Brain microvascular endothelial cell (primary cell): ENCODE results near the gene APBA1.

Experiments used
- DNase-seq: peaks from one replicate; pipeline ENCODE4 v3.0.0-alpha.2; 2020
- H3K27ac ChIP-seq: fragments of 250-450 bp; sonication (Bioruptor Pico); 2 replicates; pipeline ENCODE4 v1.5.1; 2020; ENCODE audit warnings: mild to moderate bottlenecking, moderate library complexity
- H3K27me3 ChIP-seq: fragments of 250-450 bp; sonication (Bioruptor Pico); replicated peaks from 2 replicates; pipeline ENCODE4 v1.5.1; 2020; ENCODE audit warnings: mild to moderate bottlenecking
- H3K36me3 ChIP-seq: fragments of 250-450 bp; sonication (Bioruptor Pico); replicated peaks from 2 replicates; pipeline ENCODE4 v1.5.1; 2020; ENCODE audit warnings: mild to moderate bottlenecking
- H3K4me3 ChIP-seq: 2 replicates; pipeline ENCODE4 v1.5.1; 2011; ENCODE audit warnings: low read depth, mild to moderate bottlenecking, control low read depth, low read length, moderate library complexity
- in situ Hi-C: cut with HindIII; loops from 2 replicates; pipeline ENCODE4 v1.10.0; 2017; ENCODE audit warnings: low sequenced_read_pairs, low pct_ligation_motif_present
- TF ChIP-seq, protein P1 (sequence below): IDR thresholded peaks from 2 replicates; pipeline ENCODE4 v1.5.1; 2011; ENCODE audit warnings: low read depth, mild to moderate bottlenecking, moderate library complexity, low read length, control low read depth, inconsistent platforms; ENCODE audit errors: missing control alignments

Gene APBA1

GRCh38 chr9:69455311-69455710 lies 216.9 kb downstream of the APBA1 start:
- no peak overlapping the region for H3K27ac ChIP-seq
- no peak overlapping the region for H3K4me3 ChIP-seq
- in situ Hi-C loops, result no loop called here
- no peaks in the 10 kb centered on the region for H3K36me3 ChIP-seq
- TF ChIP-seq, protein P1, sequence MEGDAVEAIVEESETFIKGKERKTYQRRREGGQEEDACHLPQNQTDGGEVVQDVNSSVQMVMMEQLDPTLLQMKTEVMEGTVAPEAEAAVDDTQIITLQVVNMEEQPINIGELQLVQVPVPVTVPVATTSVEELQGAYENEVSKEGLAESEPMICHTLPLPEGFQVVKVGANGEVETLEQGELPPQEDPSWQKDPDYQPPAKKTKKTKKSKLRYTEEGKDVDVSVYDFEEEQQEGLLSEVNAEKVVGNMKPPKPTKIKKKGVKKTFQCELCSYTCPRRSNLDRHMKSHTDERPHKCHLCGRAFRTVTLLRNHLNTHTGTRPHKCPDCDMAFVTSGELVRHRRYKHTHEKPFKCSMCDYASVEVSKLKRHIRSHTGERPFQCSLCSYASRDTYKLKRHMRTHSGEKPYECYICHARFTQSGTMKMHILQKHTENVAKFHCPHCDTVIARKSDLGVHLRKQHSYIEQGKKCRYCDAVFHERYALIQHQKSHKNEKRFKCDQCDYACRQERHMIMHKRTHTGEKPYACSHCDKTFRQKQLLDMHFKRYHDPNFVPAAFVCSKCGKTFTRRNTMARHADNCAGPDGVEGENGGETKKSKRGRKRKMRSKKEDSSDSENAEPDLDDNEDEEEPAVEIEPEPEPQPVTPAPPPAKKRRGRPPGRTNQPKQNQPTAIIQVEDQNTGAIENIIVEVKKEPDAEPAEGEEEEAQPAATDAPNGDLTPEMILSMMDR, result no peak
- DNase-seq, result no peak
- no peaks in the 10 kb centered on the region for H3K27me3 ChIP-seq

- Histone ChIP-seq H3K4me3 (no peak overlapping the region), H3K36me3 (no peaks in the 10 kb centered on the region), H3K27me3 (no peaks in the 10 kb centered on the region), H3K27ac (no peak overlapping the region)
- DNase-seq, result no peak
- in situ Hi-C loops, result no loop called here
- TF ChIP-seq, protein P1, result no peak
Observed at GRCh38 chr9:69454321-69454720, 217.8 kb downstream of the APBA1 start.

- TF ChIP-seq, protein P1, result no peak
- no peak overlapping the region for H3K4me3 ChIP-seq
- in situ Hi-C loops, result no loop called here
- no peaks in the 10 kb centered on the region for H3K27me3 ChIP-seq
- no peak for DNase-seq
- no peaks in the 10 kb centered on the region for H3K36me3 ChIP-seq
- no peak overlapping the region for H3K27ac ChIP-seq
Observed at GRCh38 chr9:69453746-69454145, 218.4 kb downstream of the APBA1 start.

DNA sequence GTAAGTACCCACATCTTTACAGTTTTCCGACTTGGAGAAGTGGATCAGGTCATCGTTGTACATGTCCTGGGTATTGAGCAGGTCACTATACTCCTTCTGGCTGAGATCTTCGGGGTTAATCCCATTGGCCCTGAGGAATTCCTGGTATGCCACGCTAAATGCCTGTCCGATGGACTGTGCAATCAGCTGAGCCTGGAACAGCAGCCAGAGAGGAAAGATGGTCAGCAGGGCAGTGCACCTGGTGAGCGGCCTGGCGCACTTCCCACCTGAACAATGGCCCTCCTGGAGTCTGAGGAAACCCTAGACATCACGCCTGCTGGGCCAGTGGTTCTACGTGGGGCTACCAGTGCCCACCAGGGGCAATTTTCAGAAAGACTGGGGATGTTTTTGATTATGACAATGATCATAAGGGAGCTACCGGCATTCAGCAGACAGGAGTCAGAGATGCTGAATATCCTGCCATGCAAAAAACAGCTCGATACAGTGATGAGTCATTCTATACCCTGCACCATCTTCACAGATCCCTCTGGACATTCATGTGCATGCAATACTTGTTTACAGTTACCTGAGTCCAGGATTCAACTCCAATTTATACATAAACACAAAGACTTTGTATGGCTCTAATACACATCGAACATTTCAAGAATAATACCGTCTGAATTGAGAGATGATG lies 219.9 kb downstream of the APBA1 start:
- H3K27ac ChIP-seq, result no peak overlapping the region
- no peaks in the 10 kb centered on the region for H3K27me3 ChIP-seq
- in situ Hi-C loops, result no loop called here
- H3K4me3 ChIP-seq, result no peak overlapping the region
- H3K36me3 ChIP-seq, result no peaks in the 10 kb centered on the region
- TF ChIP-seq, protein P1, result no peak
- no peak for DNase-seq

GRCh38 chr9:69446496-69446895 lies 225.7 kb downstream of the APBA1 start:
- Histone ChIP-seq H3K27me3 (no peaks in the 10 kb centered on the region), H3K27ac (no peak overlapping the region), H3K36me3 (no peaks in the 10 kb centered on the region), H3K4me3 (no peak overlapping the region)
- no peak for DNase-seq
- in situ Hi-C loops, result no loop called here
- TF ChIP-seq, protein P1, result no peak

GRCh38 chr9:69445251-69445650 lies 226.9 kb downstream of the APBA1 start:
- Histone ChIP-seq H3K27me3 (no peaks in the 10 kb centered on the region), H3K4me3 (no peak overlapping the region), H3K27ac (no peak overlapping the region), H3K36me3 (no peaks in the 10 kb centered on the region)
- no peak for DNase-seq
- in situ Hi-C loops, result no loop called here
- TF ChIP-seq, protein P1, result no peak
